ENCODE results near the gene TNFRSF9.
"Not testable (repeated sequence)": the region's sequence is repeated elsewhere in the genome, so short reads cannot be mapped to it uniquely, and the experiment has no call there.

- TF ChIP-seq CTCF (IDR thresholded peaks at IDR 0.05; ENCODE audit: poor library complexity); EZH2 (IDR thresholded peaks at IDR 0.05; ENCODE audit: borderline replicate concordance): not testable (repeated sequence)
Observed at GRCh38 chr1:7952791-7953190, 12.2 kb upstream of the TNFRSF9 start.

Data from hepatocyte (in vitro differentiated cells).